ENCODE results near the gene TUBAL3.

The TUBAL3 gene

GRCh38 chr10:5399332-5399731 lies 5.3 kb downstream of the TUBAL3 start:
- TF ChIP-seq, protein P1, sequence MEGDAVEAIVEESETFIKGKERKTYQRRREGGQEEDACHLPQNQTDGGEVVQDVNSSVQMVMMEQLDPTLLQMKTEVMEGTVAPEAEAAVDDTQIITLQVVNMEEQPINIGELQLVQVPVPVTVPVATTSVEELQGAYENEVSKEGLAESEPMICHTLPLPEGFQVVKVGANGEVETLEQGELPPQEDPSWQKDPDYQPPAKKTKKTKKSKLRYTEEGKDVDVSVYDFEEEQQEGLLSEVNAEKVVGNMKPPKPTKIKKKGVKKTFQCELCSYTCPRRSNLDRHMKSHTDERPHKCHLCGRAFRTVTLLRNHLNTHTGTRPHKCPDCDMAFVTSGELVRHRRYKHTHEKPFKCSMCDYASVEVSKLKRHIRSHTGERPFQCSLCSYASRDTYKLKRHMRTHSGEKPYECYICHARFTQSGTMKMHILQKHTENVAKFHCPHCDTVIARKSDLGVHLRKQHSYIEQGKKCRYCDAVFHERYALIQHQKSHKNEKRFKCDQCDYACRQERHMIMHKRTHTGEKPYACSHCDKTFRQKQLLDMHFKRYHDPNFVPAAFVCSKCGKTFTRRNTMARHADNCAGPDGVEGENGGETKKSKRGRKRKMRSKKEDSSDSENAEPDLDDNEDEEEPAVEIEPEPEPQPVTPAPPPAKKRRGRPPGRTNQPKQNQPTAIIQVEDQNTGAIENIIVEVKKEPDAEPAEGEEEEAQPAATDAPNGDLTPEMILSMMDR (IDR thresholded peaks at IDR 0.05; ENCODE audit: low read depth, low read length, missing control alignments): no peak
- DNase-seq (ENCODE audit: extremely low read depth, low read depth): no peak
- no peak overlapping the region for H3K4me3 ChIP-seq (replicated peaks; ENCODE audit: low read depth, low read length)

GRCh38 chr10:5396556-5397300 lies 7.9 kb downstream of the TUBAL3 start:
- no peak for DNase-seq (ENCODE audit: extremely low read depth, low read depth)
- TF ChIP-seq, protein P1 (IDR thresholded peaks at IDR 0.05; ENCODE audit: low read depth, low read length, missing control alignments): no peak
- no peak overlapping the region for H3K4me3 ChIP-seq (replicated peaks; ENCODE audit: low read depth, low read length)

GRCh38 chr10:5395168-5395567 lies 9.5 kb downstream of the TUBAL3 start:
- H3K4me3 ChIP-seq (replicated peaks; ENCODE audit: low read depth, low read length): no peak overlapping the region
- TF ChIP-seq, protein P1 (IDR thresholded peaks at IDR 0.05; ENCODE audit: low read depth, low read length, missing control alignments): no peak
- no peak for DNase-seq (ENCODE audit: extremely low read depth, low read depth)

- no peak for DNase-seq (ENCODE audit: extremely low read depth, low read depth)
- H3K4me3 ChIP-seq (replicated peaks; ENCODE audit: low read depth, low read length): no peak overlapping the region
- TF ChIP-seq, protein P1 (IDR thresholded peaks at IDR 0.05; ENCODE audit: low read depth, low read length, missing control alignments): no peak
Measured at GRCh38 chr10:5393529-5393928, 11.1 kb downstream of the TUBAL3 start.

- no peak for DNase-seq (ENCODE audit: extremely low read depth, low read depth)
- TF ChIP-seq, protein P1 (IDR thresholded peaks at IDR 0.05; ENCODE audit: low read depth, low read length, missing control alignments): no peak
- H3K4me3 ChIP-seq (replicated peaks; ENCODE audit: low read depth, low read length): no peak overlapping the region
Measured at GRCh38 chr10:5391790-5392189, 12.8 kb downstream of the TUBAL3 start.

DNA sequence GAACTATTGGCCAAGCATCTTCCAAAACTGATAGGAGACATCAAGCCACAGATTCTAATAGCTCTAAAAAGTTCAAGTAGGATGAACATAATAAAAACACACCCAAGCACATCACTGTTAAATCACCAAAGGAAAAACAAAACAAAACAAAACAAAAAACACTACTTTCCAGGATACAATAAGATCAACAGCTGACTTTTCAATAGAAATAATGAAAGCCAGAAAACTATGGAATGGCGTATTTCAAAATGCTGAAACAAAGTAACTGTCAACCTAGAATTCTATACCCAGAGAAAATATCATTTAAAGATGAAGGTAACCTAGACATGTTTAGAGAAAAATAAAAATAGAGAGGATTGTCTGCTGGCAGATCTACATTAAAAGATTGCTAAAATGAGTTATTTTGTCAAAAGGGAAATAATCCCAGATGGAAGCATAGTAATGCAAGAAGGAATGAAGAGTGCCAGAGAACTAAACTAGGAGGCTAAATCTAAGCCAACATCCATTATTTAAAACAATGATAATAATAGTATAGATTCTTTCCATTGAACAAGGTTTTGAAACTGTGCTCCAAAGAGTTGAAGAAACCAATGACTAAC lies 13.9 kb downstream of the TUBAL3 start:
- DNase-seq (ENCODE audit: extremely low read depth, low read depth): no peak
- TF ChIP-seq, protein P1 (IDR thresholded peaks at IDR 0.05; ENCODE audit: low read depth, low read length, missing control alignments): no peak
- H3K4me3 ChIP-seq (replicated peaks; ENCODE audit: low read depth, low read length): no peak overlapping the region
